HTR-8/SVneo (cell line): Measurements from ENCODE around the gene NME4.

ENCODE experiments used
- DNase-seq: peaks from one replicate; pipeline ENCODE4 v3.0.0; 2011; ENCODE audit warnings: low spot score, mixed read lengths; ENCODE audit not compliant: insufficient read length
- FAIRE-seq: peaks from 2 replicates; lab custom pipeline; 2011; peaks lifted over from hg19 to GRCh38; lab: Jason Lieb, UNC

NME4 gene

DNA sequence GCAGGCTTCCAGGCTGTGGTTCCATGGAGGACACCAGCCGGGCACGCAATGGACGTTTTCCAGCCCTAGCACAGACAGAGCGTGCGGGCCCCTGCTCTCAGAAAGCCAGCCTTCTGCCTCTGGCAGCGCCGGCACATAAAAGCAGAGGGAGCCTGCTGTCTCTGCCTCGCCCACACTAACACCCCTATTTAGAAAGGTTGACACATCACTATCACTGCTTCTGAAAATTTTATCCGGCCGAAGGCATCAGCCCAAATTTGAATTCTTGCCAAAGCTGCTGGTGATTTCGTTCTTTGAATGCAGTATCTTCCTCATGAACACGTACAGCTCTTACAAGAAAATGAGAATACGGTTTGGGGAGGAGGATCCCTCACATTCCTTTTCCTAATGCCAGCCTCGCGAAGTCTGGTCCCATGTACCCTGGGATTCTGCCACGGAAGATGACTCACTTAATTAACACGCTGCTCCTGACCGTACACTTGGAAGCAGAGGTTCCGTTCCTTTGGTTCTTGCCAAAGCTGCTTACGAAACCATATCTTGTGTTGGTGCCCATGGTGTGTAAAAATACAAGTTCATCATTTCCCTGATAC is 27.1 kb downstream of the NME4 start:
- FAIRE-seq: peak; percentile 69
- peak; percentile 89 for DNase-seq

GRCh38 chr16:424623-425081 is 27.7 kb downstream of the NME4 start:
- FAIRE-seq (no peak), DNase-seq (no peak)

DNA sequence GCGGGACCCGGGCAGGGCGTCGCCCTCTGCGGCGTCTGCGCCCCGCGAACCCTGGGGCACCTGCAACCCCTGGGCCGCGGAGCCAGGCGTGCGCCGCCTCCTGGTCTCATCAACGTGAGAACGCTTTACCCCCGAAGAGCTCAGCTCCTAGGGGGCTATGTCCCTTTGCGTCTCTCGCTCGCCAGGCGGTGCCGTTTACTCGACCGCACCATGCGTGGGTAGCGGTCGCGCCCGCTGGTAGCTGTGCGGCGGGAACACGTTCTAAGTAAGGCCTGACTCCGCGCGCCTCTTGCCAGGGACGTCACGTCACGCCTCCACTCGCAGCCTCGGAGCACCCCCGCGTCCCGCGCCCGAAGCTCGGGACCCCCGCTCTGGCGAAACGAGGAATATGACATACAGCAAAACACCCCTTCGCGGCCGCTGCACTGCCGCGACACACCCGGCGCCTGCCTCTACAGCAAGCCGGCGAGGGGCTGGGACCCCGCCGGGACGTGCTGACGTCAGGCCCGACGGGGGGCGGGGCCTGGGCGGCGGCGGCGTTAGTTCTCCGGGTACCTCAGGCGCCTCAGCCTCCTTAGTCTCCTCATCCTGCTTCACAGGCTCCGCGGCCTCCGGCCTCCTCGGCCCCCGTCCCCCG is 28.2 kb downstream of the NME4 start, which contains the start of gene RAB11FIP3:
TSS of gene RAB11FIP3 (plus strand) at position 568 of the 637 bp plus-strand sequence. CDS start 358 bp downstream, outside the sequence.
- peak; percentile 90 for DNase-seq
- FAIRE-seq: peak; percentile 20

- no peak for DNase-seq
- FAIRE-seq: no peak
Measured at GRCh38 chr16:425740-426114, 28.7 kb downstream of the NME4 start.

DNA sequence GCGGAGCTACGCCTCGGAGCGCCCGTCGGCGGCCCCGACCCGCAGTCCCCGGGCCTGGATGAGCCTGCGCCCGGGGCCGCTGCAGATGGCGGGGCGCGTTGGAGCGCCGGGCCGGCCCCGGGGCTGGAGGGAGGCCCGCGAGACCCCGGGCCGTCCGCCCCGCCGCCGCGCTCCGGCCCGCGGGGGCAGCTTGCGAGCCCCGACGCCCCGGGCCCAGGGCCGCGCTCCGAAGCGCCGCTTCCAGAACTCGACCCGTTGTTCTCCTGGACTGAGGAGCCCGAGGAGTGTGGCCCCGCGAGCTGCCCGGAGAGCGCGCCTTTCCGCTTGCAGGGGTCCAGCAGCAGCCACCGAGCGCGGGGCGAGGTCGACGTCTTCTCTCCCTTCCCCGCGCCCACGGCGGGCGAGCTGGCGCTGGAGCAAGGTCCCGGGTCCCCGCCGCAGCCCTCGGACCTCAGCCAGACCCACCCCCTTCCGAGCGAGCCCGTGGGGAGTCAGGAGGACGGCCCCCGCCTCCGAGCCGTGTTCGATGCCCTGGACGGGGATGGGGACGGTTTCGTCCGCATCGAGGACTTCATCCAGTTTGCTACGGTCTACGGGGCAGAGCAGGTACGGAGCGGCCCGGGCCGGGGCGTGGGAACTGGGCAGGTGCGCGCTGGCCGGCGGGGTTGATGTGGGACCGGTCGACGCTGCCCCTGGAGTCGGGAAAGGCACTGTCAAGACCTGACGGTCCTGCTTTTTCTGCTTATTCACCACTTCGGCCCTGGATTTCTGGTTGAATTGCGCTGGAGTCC is 29.3 kb downstream of the NME4 start:
- FAIRE-seq (no peak), DNase-seq (no peak)

DNA sequence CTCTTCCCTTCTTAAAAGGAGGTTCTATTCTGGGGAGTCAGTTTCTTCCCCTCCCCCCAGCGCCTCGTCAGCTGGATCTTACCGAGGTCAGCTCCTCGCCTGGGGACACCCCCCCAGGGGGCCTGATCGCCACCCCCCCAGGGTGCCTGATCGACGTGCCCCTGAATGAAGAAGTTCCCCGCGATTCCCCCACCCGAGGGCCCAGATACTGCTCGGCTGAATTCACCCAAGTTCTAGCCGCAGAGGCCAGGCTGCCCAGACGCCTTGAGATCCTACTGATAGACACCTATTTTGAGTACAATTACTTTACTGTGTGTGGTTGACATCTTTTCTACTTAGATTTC is 29.9 kb downstream of the NME4 start:
- DNase-seq: no peak
- no peak for FAIRE-seq

GRCh38 chr16:427250-427649 is 30.3 kb downstream of the NME4 start:
- DNase-seq (no peak), FAIRE-seq (no peak)

DNA sequence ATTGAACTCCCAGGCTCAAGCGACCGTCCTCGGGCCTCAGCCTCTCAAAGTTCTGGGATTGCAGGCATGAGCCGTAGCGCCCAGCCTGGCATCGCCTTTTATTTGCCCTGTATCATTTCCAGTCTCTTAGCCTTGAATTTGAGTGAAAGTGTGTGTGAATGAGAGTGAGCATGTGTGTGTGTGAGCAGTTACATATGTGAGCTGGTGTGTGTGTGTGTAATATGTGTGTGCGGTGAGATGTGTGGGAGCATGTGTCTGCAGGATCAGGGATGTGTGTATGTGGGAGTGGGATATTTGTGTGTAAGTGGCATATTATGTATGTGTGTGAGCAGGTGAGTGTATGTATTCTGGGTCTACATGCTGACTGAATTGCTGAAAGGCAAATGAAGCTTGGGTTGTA is 33.9 kb downstream of the NME4 start:
- no peak for FAIRE-seq
- DNase-seq: no peak

GRCh38 chr16:440627-441026 is 43.6 kb downstream of the NME4 start:
- FAIRE-seq: no peak
- no peak for DNase-seq

GRCh38 chr16:441447-441846 is 44.4 kb downstream of the NME4 start:
- FAIRE-seq: no peak
- no peak for DNase-seq

GRCh38 chr16:442976-443375 is 46.0 kb downstream of the NME4 start:
- FAIRE-seq (no peak), DNase-seq (no peak)

DNA sequence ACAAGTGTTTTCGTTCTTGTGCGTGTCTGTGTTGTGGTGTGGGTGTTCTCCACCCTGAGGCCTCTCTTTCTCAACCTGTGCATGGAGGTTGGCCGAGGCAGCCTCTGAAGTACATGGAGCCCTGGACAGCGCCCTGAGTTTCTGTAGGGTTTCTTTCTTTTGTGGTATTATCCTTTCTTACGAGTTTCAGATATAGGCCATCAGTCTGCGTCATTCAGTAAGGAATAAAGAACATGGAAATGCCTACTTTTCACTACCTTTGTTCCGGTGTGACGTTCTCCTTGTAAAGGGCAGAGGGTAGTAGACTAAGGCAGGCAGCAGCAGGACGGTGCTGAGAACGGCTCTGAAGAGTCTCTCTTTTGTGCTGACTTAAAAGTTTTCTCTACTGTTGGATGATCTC is 47.0 kb downstream of the NME4 start:
- FAIRE-seq: no peak

GRCh38 chr16:445566-445965 is 48.6 kb downstream of the NME4 start:
- no peak for FAIRE-seq
- no peak for DNase-seq

More for the DNA sequence above, 47.0 kb downstream of the NME4 start:
- DNase-seq: no peak
